ENCODE results near the gene ANGPTL4. TPM values are rescaled to one million over a fixed set of nuclear protein-coding genes. Genes with fewer than 3 reads are reported as not detected.
"Not testable (repeated sequence)": the region's sequence is repeated elsewhere in the genome, so short reads cannot be mapped to it uniquely, and the experiment has no call there.

Gene ANGPTL4
- polyA plus RNA-seq, 3 donors = 2.6 to 3.9 (median 3.1) TPM

DNA sequence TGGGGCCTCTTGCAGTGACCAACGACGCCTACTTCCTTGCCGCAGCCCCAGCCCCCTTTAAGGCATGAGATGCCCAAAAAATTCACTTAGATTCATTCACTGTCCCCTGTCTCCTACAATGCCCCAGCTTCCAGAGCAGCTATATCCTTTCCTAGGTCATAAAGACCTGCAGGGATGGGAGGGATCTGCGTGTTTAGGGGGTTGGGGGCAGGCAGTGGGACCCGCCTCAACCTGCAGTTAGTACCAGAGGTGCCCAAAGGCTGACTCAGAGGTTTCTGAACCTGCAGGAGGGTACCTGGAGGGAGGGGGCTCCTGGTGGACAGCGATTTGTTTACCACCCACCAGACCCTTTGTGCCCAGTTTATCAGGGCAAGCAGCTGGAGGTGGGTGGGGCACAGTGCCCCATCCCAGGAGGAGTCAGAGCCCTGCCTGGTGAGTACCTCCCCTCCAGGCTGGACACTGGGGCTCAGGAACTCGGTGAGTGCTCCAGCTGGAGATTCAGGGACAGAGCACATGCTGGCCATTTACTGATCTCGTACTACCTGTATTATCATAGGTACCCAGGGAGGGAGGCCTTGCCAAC, 32.6 kb upstream of the ANGPTL4 start:
- DNase-seq (ENCODE audit: extremely low read depth in 1 of 11, low read depth in 9 of 11, low spot score in 4 of 11) = no peak

DNA sequence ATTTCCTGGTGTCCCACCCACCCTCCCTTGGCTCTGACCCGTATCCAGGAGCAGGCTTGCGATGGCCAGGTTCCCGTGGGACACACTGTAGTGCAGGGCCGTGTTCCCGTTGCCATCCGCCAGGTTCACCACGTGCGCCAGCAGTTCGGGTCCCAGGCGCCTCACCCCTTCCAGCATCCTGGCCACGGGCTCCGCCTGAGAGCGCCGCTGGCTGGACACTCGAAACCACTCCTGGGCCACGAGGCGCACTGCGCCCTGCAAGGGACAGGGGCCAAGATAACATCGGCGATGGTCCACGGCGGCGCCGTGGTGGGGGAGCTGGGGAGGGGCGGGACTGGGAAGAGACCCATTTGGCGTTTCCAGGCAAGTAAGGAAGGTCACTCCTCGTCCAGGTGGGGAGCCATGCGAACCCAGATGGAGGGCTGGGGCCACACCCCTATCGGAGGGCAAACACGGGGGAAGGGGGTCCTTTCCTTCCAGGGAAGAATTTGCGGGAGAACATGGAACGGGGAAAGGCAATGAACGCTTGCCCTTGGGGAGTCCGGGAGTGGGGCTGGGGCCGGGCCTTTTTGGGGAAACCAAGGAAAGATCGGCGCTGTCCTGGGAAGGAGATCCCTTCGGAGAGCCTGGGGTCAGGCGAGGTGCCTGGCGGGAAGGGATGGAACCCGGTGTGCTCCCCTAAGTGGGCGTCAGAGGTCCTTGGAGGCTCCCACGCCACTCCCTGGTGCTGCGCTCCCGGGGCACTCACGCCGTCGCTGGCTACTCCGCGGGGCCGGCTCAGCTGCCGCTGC, 30.8 kb upstream of the ANGPTL4 start:
- DNase-seq (ENCODE audit: extremely low read depth in 1 of 11, low read depth in 9 of 11, low spot score in 4 of 11) = no peak

DNA sequence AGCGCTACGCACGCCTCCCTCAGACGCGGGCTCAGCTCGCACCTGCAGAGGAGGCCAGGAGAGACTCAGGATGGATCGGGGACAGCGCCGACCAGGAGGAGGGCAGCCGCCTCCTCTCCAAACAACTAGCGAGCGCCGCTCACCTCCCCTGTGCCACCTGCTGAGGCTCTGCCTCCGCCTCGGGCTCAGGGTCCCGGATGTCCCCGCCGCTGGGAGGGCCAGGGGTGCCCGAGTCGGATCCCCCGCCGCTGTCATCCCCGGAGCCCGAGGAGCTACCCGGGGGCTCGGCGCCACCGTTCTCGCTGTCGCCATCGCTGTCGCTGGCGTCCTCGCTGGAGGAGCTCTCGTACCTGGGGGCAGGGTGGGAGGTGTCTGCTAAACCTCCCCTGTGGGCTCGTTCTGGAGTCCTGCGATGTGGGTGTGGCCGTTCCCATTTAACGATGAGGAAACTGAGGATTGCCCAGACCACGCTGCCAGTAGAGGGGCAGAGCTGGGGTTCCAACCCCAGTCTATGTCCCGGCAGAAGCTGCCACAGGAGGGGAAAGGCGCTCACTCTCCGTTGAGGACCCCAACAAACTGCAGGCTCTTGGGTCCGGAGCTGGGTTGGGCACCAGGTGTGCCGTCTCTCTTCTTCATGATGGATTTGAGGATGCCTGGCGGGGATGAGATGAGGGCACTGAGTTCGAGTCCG, 30.0 kb upstream of the ANGPTL4 start:
- DNase-seq (ENCODE audit: extremely low read depth in 1 of 11, low read depth in 9 of 11, low spot score in 4 of 11) = no peak

DNA sequence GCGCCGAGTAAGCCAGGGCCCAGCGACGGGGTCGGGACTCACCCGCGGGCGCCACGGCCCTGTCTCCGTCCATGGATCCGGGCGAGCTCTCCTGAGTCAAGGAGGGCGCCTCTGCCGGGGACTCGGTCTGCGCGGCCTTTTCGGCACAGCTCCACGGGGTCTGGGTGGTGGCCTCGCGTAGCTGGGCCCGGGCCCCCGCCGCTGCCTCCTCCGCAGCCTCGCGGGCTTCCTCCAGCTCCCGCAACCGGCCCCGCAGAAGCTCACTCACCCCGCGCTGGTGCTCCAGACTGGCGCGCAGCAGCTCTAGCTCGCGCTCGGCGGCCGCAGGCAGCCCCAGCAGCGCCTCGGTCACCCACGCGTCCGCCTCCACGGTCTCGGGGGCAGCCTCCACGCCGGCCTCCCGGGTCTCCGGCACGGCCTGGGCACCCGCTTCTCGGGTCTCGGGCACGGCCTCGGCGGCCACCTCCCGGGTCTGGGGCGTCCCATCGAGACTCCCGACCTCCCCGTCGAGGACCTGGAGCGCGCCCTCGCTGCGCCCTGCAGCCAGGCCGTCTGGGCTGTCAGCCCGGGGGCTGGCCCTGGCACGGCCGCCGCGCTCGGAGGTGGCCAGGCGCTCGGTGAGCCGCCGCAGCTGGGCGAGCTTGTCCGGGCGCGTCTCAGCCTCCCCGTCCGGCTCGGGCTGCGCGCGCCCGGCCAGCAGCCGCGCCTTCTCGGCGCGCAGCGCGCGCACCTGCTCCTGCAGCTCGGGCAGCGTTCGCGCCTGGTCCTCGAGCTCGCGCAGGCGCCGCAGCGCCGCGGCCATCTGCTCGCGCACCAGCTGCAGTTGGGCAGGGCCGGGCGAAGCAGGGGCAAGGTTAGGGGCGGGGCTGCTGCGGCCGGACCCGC, 29.3 kb upstream of the ANGPTL4 start:
- peak in 5 of 11 donors; percentile 57 to 67 (median 63) for DNase-seq (ENCODE audit: extremely low read depth in 1 of 11, low read depth in 9 of 11, low spot score in 4 of 11)

GRCh38 chr19:8335343-8336071, 28.4 kb upstream of the ANGPTL4 start:
- no peak for DNase-seq (ENCODE audit: extremely low read depth in 1 of 11, low read depth in 9 of 11, low spot score in 4 of 11)

DNA sequence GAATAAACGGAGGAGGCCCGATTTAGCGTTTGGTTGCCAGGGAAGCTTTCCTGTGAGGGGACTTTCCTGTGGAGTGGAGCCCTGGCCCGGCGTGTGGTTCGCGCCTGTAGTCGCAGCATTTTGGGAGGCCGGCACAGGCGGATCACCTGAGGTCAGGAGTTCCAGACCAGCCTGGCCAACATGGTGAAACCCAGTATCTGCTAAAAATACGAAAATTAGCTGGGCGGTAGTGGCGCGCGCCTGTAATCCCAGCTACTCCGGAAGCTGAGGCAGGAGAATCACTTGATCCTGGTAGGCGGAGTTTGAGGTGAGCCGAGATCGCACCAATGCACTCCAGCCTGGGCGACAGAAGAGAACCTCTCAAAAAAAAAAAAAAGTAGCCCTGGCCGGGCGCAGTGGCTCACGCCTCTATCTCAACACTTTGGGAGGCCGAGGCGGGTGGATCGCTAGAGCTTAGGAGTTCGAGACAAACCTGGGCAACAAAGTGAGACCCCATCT, 27.8 kb upstream of the ANGPTL4 start:
- no peak for DNase-seq (ENCODE audit: extremely low read depth in 1 of 11, low read depth in 9 of 11, low spot score in 4 of 11)

DNA sequence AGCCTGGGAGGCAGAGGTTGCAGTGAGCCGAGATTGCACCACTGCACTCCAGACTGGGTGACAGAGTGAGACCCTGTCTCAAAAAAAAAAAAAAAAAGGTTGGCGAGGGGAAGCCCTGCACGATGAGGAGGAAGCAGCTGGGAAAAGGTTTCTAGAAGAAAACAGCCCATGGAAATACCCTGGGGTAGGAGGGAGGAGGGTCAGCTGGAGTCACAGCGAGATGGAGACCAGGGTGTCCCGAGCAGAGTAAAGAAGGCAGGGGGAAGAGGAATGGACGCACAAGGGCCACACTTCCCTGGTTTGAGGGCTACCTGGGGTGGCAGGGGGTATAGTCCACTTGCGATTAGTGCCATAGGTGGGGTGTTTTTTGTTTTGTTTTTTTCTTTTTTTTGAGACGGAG, 27.3 kb upstream of the ANGPTL4 start:
- DNase-seq (ENCODE audit: extremely low read depth in 1 of 11, low read depth in 9 of 11, low spot score in 4 of 11) = no peak

- DNase-seq (ENCODE audit: extremely low read depth in 1 of 11, low read depth in 9 of 11, low spot score in 4 of 11) = no peak
Observed at GRCh38 chr19:8337728-8338127, 26.2 kb upstream of the ANGPTL4 start.

DNA sequence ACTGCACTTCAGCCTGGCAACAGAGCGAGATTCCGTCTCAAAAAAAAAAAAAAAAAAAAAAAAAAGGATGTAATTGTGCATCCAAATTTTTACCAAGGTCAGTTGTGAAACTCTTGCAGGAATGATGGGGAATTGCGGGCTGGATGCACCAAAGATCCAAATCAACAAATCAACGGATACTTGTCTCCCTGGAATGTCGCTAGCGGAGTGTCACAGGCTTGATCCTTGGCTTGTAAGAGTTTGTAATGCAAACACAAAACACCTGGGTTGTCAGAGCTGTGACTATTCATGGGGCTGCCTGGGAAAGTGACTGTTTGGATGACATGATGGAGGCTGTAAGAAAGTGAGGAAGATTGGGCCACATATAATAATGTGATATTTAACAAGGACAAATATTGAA, 25.1 kb upstream of the ANGPTL4 start:
- DNase-seq (ENCODE audit: extremely low read depth in 1 of 11, low read depth in 9 of 11, low spot score in 4 of 11) = no peak

DNA sequence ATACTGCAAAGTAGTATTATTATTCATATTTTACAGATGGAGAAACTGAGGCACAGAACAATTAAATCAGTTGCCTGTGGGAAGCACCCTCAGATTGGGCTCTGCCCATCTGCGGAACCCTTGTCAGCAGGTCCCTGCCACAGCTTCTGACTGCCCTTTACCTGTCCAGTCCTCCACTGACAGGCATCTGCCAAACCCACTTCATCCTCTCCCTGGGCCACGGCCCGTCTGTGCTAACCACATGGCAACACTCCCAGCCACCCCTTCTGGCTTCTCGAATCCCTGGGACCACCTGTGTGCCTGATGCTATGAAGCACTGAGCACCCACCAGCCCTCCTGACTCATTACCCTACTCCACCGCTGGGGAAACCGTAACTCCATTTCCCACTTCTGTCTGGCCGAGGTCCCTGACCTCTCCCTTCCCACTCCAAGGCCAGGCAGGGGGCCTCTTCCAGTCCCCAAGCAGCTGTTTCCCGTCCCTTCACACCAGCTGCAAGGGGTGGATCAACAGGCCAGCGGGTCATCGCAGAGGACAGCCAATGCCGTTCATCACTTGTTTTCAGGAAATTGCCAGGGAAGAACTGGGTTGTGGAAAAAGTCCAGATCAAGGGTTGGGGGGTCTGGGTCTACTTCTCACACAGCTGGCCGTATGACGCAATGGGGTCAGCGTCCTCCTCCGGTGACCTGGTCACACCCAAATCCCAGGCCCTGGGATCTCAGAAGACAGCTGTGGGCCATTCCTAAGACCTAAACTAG, 23.4 kb upstream of the ANGPTL4 start:
- no peak for DNase-seq (ENCODE audit: extremely low read depth in 1 of 11, low read depth in 9 of 11, low spot score in 4 of 11)

DNA sequence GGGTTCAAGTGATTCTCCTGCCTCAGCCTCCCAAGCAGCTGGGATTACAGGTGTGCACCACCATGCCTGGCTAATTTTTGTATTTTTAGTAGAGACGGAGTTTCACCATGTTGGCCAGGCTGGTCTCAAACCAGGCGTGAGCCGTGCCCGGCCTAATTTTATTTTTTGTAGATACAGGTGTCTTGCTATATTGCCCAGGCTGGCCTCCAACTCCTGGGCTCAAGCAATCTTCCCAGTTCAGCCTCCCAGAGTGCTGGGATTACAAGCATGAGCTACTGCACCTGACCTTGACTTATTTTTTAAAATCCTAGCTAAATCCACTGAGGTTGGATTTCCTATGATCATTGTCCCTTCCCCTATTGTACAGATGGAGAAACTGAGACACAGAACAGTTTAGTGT, 22.5 kb upstream of the ANGPTL4 start:
- DNase-seq (ENCODE audit: extremely low read depth in 1 of 11, low read depth in 9 of 11, low spot score in 4 of 11) = not testable (repeated sequence)

DNA sequence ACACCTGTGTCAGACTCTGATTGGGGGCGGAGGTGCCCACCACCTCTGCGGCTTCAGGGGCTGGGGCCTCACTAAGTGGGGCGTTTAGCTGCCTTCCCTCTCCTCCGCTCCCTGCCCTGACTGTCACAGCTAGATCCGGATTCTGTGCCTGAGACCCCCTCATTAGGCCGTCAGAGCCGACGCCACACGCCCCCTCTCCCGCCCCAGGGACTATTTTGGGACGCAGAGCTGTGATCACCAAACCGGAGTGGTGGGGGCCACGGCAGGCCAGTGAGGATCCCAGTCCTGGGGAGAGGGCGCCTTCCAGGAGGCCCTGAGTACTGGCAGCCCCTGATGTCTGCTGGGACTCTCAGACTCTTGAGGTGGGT, 21.7 kb upstream of the ANGPTL4 start:
- no peak for DNase-seq (ENCODE audit: extremely low read depth in 1 of 11, low read depth in 9 of 11, low spot score in 4 of 11)

GRCh38 chr19:8342684-8343482, 21.1 kb upstream of the ANGPTL4 start, which contains the start of gene KANK3:
Gene KANK3 (minus strand): TSS chr19:8343262. CDS start chr19:8337828, 5,434 bp downstream.
- peak in 8 of 11 donors; percentile 82 to 94 (median 88) for DNase-seq (ENCODE audit: extremely low read depth in 1 of 11, low read depth in 9 of 11, low spot score in 4 of 11)

- DNase-seq (ENCODE audit: extremely low read depth in 1 of 11, low read depth in 9 of 11, low spot score in 4 of 11) = no peak
Observed at GRCh38 chr19:8343483-8343844, 20.5 kb upstream of the ANGPTL4 start.

GRCh38 chr19:8349629-8350372, 14.2 kb upstream of the ANGPTL4 start:
- DNase-seq (ENCODE audit: extremely low read depth in 1 of 11, low read depth in 9 of 11, low spot score in 4 of 11) = not testable (repeated sequence)

DNA sequence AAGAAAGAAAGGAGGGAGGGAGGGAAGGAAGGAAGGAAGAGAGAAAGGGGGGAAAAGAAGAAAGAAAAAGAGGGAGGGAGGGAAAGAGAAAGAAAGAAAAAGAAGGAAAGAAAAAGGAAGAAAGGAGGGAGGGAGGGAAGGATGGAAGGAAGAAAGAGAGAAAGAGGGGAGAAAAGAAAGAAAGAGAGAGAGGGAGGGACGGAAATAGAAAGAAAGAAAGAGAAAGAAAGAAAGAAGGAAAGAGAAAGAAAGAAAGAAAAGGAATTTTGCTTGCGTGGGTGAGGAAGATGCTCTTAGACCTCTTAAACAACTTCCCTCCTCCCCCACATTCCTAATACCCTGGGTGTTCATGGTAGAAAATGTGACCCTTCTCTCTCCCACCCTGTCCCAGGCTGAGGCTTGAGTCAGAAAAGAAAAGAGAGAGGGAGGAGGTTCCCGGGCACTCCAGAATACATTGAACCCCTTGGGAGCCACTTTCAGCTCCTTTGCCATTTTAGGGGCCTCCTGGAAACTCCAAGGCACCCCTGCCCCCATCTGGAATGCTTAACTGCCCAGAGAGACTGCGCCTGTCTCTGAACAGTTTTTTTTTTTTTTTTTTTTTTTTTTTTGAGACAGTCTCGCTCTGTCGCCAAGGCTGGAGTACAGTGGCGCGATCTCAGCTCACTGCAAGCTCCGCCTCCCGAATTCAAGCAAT, 11.7 kb upstream of the ANGPTL4 start:
- DNase-seq (ENCODE audit: extremely low read depth in 1 of 11, low read depth in 9 of 11, low spot score in 4 of 11) = peak in 1 of 11 donors; percentile 41

All from renal cortex interstitium (tissue), 11 donors.